HFF-Myc (cell line): ENCODE data around the gene LHX3.

Experiments used
- DNase-seq: peaks from one replicate; pipeline ENCODE4 v3.0.0-alpha.2; 2011; ENCODE audit warnings: low read depth; ENCODE audit errors: extremely low read depth
- H3K4me3 ChIP-seq: replicated peaks from 2 replicates; pipeline ENCODE4 v1.5.1; 2011; ENCODE audit warnings: low read depth, mild to moderate bottlenecking, control low read depth, low read length
- TF ChIP-seq, protein P1 (sequence below): IDR thresholded peaks from 2 replicates; pipeline ENCODE4 v1.5.1; 2012; ENCODE audit warnings: mild to moderate bottlenecking, low read depth, low read length, control low read depth; ENCODE audit errors: missing control alignments

LHX3 gene

DNA sequence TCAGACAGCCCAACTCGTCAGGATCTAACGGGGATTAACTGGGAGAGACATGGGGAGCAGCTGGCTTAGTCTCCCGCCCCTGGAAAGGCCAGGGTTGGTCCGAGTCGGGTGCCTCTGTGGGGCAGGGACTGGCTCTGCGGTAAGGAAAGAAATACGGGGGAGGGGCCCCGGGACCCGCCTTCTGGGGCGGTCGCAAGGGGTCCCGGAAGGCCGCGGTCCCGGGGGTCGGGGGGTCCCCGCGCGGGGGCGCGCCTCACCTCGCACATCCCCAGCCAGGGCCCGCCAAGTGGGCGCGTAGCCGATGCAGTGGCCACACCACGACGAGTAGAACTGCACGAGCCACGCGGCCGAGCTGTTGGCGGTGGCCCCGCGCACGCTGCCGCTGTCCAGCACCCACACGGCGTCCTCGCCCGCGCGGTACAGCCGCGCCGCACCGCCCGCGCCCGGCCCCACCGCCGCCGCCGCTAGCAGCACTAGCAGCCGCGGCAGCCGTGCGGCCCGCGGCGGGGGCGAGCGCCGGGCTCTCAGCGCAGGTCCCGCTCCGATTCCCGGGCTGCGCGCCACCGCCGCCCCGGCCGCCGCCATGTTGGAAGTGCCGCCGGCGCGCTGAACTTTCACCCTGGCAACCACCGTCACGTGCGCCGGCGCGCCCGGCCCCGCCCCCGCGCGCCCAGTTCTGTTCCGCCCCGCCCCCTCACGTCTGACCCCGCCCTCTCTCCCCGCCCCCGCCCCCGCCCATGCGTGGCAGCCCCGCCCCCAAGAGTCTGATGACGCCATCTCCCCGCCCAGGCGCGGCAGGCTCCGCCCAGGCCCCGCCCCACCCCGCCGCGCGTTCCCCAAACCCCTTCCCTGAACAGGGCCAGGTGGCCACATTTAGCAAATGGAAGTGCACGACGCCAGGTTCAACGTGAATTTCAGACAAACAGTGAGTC is 40.6 kb upstream of the LHX3 start, which contains the start of gene QSOX2:
Gene QSOX2, minus strand, starts transcription at position 594 of the 932 bp plus-strand sequence. Its CDS starts 9 bp downstream, at position 585.
- DNase-seq: no peak
- TF ChIP-seq, protein P1, sequence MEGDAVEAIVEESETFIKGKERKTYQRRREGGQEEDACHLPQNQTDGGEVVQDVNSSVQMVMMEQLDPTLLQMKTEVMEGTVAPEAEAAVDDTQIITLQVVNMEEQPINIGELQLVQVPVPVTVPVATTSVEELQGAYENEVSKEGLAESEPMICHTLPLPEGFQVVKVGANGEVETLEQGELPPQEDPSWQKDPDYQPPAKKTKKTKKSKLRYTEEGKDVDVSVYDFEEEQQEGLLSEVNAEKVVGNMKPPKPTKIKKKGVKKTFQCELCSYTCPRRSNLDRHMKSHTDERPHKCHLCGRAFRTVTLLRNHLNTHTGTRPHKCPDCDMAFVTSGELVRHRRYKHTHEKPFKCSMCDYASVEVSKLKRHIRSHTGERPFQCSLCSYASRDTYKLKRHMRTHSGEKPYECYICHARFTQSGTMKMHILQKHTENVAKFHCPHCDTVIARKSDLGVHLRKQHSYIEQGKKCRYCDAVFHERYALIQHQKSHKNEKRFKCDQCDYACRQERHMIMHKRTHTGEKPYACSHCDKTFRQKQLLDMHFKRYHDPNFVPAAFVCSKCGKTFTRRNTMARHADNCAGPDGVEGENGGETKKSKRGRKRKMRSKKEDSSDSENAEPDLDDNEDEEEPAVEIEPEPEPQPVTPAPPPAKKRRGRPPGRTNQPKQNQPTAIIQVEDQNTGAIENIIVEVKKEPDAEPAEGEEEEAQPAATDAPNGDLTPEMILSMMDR: no peak

DNA sequence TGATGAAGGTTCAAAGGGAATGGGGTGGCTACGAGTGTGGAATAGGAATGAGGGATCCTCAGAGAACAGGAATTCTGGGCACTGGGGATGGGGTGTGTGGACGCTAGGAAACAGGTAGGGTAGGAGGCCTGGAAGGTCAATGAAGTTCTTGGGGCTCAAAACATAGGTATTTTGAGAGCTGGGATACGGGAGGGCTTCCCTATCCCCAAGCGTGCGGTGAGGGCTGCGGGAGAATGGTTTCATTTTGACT is 40.0 kb upstream of the LHX3 start:
- TF ChIP-seq, protein P1: no peak
- DNase-seq: no peak

More for the DNA sequence above, 40.6 kb upstream of the LHX3 start, which contains the start of gene QSOX2:
- peak within 1 kb of the TSS; percentile 86 for H3K4me3 ChIP-seq

GRCh38 chr9:136244122-136244968 is 39.4 kb upstream of the LHX3 start:
- TF ChIP-seq, protein P1: no peak
- peak overlapping the region; percentile 86 for H3K4me3 ChIP-seq
- no peak for DNase-seq

More for the DNA sequence above, 40.0 kb upstream of the LHX3 start:
- H3K4me3 ChIP-seq: peak overlapping the region; percentile 86

DNA sequence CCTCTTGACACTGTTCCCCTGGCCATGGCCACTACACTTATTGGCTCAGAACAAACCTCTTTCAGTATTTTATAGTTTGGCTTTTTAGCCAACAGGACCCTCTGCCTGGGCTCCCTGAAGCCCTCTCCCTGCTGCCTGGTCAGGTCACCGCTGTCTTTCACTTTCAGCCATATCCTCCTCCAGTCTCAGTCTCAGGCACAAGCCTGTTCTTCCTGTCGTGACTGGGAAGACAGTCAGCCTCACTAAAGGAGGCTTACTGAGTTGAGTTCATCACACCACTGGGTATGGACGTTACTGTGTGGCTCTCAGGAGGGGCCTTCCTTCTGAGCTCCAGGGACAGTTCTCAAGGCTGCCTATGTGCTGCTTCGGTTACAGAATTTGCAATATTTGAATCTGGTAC is 38.7 kb upstream of the LHX3 start:
- TF ChIP-seq, protein P1: no peak
- peak overlapping the region; percentile 86 for H3K4me3 ChIP-seq
- no peak for DNase-seq

- DNase-seq: no peak
- TF ChIP-seq, protein P1: no peak
- no peak overlapping the region for H3K4me3 ChIP-seq
These were observed 38.1 kb upstream of the LHX3 start for GRCh38 chr9:136242918-136243525.

DNA sequence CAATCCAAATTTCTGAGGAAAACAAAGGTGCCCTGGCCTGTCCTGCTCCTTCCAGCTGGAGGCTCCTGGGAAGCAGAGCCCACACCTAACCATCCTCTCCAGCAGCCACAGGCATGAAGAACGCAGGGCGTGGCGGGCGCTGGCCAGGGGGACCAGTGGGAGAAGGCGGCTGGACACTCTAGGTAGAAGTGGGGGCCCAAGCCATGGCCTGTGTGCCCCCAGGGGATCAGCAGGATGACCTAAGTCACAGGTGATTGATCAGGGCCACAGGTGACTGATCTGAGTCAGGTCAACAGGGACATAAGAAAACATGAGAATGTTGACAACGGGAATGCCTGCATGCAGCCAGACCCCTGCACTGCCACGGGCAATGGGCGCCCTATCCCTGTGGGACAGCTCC is 37.3 kb upstream of the LHX3 start:
- no peak for DNase-seq
- H3K4me3 ChIP-seq: no peak overlapping the region
- TF ChIP-seq, protein P1: no peak
